ENCODE data around the gene CLBA1.

DNA sequence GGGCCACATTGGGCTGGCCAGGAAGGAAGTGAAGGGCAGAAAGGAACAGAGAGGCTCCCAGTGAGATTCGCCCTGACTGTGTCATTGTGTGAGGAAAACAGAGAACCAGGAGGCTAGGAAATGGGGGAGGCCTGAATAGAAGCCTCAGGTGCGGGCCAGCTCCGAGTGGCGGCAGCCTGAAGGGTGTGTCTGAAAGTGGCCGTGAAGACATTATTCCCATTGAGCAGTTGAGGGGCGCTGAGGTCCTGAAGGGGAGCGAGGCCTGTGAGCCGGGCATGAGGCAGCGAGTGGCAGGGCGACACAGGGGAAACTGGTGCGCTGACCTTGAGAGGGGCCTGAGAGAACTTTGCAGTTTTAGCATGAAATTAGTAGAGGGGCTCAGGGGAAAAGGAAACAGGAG, 6.9 kb downstream of the CLBA1 start:
- TF ChIP-seq, protein P1, sequence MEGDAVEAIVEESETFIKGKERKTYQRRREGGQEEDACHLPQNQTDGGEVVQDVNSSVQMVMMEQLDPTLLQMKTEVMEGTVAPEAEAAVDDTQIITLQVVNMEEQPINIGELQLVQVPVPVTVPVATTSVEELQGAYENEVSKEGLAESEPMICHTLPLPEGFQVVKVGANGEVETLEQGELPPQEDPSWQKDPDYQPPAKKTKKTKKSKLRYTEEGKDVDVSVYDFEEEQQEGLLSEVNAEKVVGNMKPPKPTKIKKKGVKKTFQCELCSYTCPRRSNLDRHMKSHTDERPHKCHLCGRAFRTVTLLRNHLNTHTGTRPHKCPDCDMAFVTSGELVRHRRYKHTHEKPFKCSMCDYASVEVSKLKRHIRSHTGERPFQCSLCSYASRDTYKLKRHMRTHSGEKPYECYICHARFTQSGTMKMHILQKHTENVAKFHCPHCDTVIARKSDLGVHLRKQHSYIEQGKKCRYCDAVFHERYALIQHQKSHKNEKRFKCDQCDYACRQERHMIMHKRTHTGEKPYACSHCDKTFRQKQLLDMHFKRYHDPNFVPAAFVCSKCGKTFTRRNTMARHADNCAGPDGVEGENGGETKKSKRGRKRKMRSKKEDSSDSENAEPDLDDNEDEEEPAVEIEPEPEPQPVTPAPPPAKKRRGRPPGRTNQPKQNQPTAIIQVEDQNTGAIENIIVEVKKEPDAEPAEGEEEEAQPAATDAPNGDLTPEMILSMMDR (IDR thresholded peaks at IDR 0.05), result no peak
- TF ChIP-seq POLR2AphosphoS5 (IDR thresholded peaks at IDR 0.05), result no peak
- no peak for TF ChIP-seq POLR2A (IDR thresholded peaks at IDR 0.05)
- TF ChIP-seq EP300 (IDR thresholded peaks at IDR 0.05), result no peak

Data from gastroesophageal sphincter (tissue), 3 donors.